Neutrophil (primary cell): ENCODE results near the gene ABLIM2.

Experiments used
- H3K27ac ChIP-seq: fragments of 200-600 bp; sonication (generic); 2 replicates; pipeline ENCODE4 v1.5.1; 2016; ENCODE audit warnings: mild to moderate bottlenecking, moderate library complexity
- H3K27me3 ChIP-seq: fragments of 200-600 bp; sonication (generic); 2 replicates; pipeline ENCODE4 v1.6.0; 2016; ENCODE audit warnings: mild to moderate bottlenecking
- H3K36me3 ChIP-seq: fragments of 200-600 bp; sonication (generic); 2 replicates; pipeline ENCODE4 v1.5.1; 2017
- H3K4me1 ChIP-seq, 2 experiments: fragments of 200-600 bp in 1 of 2; sonication (generic) in 1 of 2; 1 replicate in 1 of 2; 2 replicates in 1 of 2; pipeline versions ENCODE4 v1.5.1 to v1.6.1; 2013 to 2016; ENCODE audit warnings: low read depth in 1 of 2, low read length in 1 of 2, mild to moderate bottlenecking in 1 of 2, moderate library complexity in 1 of 2; ENCODE audit not compliant: control insufficient read depth in 1 of 2, insufficient read depth in 1 of 2
- H3K4me3 ChIP-seq, 2 experiments: fragments of 200-600 bp in 1 of 2; sonication (generic) in 1 of 2; 1 replicate in 1 of 2; 2 replicates in 1 of 2; pipeline ENCODE4 v1.5.1; 2013 to 2016; ENCODE audit warnings: low read depth in 1 of 2, low read length in 1 of 2, mild to moderate bottlenecking in 1 of 2, moderate library complexity in 1 of 2
- H3K9me3 ChIP-seq: fragments of 200-600 bp; sonication (generic); 2 replicates; pipeline ENCODE4 v1.5.1; 2016
- TF ChIP-seq, protein P1 (sequence below): fragments of 200-600 bp; sonication (generic); IDR thresholded peaks from 2 replicates; pipeline ENCODE4 v1.5.1; 2016; ENCODE audit warnings: antibody characterized with exemption

Gene ABLIM2

DNA sequence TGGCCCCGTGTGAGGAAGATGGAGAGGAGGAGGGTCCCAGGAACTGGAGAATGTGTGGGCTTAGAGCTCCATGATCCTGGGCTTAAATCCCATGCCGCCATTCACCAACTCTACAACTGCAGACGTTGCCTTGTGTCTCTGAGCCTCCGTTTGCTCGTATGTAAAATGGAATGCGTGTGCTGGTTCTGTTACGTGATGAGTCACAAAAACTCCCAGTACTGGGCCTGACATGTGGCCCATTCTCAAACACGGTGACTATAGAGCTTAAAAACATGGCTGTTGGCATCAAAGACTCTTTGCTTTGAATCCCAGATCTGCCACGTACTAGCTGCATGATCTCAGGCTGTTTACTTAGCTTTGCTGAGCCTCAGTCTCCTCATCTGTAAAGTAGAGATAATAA is 206.0 kb downstream of the ABLIM2 start:
- Histone ChIP-seq H3K27me3 (peaks cover 36% of the 10 kb centered on the region), H3K9me3 (peaks cover 5% of the 10 kb centered on the region), H3K4me1 (no peaks in the 10 kb centered on the region), H3K36me3 (no peaks in the 10 kb centered on the region), H3K27ac (no peak overlapping the region), H3K4me3 (no peak overlapping the region)
- TF ChIP-seq, protein P1, sequence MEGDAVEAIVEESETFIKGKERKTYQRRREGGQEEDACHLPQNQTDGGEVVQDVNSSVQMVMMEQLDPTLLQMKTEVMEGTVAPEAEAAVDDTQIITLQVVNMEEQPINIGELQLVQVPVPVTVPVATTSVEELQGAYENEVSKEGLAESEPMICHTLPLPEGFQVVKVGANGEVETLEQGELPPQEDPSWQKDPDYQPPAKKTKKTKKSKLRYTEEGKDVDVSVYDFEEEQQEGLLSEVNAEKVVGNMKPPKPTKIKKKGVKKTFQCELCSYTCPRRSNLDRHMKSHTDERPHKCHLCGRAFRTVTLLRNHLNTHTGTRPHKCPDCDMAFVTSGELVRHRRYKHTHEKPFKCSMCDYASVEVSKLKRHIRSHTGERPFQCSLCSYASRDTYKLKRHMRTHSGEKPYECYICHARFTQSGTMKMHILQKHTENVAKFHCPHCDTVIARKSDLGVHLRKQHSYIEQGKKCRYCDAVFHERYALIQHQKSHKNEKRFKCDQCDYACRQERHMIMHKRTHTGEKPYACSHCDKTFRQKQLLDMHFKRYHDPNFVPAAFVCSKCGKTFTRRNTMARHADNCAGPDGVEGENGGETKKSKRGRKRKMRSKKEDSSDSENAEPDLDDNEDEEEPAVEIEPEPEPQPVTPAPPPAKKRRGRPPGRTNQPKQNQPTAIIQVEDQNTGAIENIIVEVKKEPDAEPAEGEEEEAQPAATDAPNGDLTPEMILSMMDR: no peak

DNA sequence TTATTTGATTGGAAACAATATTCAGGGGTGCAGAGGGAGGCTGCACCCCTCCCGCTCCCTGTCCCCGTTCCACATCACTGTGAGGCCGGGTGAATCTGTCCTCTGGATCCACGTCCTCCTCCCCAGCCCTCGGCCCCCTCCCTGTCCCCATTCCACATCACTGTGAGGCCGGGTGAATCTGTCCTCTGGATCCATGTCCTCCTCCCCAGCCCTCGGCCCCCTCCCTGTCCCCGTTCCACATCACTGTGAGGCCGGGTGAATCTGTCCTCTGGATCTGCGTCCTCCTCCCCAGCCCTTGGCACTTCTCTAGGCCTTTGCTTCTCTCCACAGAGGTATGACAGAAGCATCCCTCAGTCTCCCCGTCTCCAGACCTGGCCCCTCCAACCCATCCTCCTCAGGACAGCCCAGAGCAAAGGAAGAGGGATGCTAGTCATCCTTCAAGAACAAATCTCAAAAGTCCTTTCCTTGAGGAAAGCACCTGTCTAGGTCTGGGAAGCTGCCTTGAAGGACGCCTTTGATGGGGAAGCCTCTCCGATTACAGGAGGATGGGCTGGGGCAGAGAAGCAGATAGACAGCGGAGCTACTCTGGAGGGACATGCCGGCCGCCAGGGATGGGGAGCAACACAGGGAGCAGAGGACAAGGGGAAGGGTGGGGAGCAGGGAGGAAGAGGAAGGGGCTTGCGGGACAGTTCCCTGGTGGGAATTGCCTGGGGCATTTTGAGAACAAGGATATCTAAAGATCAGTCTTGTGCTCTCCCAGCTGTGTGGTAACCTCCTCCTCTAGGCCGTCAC is 208.1 kb downstream of the ABLIM2 start:
- Histone ChIP-seq H3K4me3 (no peak overlapping the region), H3K27ac (no peak overlapping the region), H3K4me1 (no peaks in the 10 kb centered on the region), H3K36me3 (no peaks in the 10 kb centered on the region), H3K27me3 (peaks cover 25% of the 10 kb centered on the region), H3K9me3 (peaks cover 5% of the 10 kb centered on the region)
- TF ChIP-seq, protein P1: no peak

DNA sequence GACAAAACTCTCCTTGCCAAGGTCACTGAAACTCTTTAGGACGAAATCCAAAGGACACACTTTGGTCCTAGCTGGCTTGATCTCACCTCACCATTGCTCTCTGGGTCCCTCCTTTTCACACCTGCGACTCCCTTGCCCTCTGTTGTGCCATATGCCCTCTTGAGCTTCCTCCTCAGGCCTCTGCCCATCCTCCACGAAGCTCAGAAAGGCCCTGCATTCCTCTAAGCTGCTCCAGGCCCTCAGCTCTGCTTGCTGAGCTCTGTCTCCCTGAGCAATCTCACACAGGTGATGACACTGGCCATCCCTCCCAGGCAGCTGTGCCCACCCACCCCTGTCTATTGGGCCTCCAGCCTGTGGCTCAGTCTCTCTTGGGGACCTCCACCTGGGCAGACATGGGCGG is 208.9 kb downstream of the ABLIM2 start:
- H3K4me3 ChIP-seq: no peak overlapping the region
- H3K27me3 ChIP-seq: peaks cover 30% of the 10 kb centered on the region
- no peak overlapping the region for H3K27ac ChIP-seq
- no peaks in the 10 kb centered on the region for H3K36me3 ChIP-seq
- no peaks in the 10 kb centered on the region for H3K4me1 ChIP-seq
- peaks cover 5% of the 10 kb centered on the region for H3K9me3 ChIP-seq
- TF ChIP-seq, protein P1: no peak

DNA sequence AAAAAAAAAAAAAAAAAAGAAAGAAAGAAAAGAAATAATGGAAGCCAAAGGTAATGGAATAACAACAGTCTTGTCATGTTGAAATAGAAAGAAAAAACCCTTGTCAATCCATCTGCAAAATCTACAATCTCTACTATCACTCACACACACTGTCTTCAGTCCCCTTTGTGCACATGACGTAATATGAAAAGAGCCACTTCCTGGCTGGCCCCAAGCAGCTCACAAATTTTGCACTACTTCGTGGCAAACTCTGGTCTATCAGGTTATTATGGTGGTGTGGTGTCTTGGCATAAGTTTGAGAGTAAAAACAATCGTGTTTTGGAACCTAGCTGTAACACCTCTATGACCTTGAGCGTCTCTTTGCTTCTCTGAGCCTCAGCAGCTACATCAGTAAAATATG is 210.7 kb downstream of the ABLIM2 start:
- Histone ChIP-seq H3K4me1 (no peaks in the 10 kb centered on the region), H3K27me3 (peaks cover 35% of the 10 kb centered on the region), H3K27ac (no peak overlapping the region), H3K36me3 (no peaks in the 10 kb centered on the region), H3K4me3 (no peak overlapping the region), H3K9me3 (no peaks in the 10 kb centered on the region)
- TF ChIP-seq, protein P1: no peak

DNA sequence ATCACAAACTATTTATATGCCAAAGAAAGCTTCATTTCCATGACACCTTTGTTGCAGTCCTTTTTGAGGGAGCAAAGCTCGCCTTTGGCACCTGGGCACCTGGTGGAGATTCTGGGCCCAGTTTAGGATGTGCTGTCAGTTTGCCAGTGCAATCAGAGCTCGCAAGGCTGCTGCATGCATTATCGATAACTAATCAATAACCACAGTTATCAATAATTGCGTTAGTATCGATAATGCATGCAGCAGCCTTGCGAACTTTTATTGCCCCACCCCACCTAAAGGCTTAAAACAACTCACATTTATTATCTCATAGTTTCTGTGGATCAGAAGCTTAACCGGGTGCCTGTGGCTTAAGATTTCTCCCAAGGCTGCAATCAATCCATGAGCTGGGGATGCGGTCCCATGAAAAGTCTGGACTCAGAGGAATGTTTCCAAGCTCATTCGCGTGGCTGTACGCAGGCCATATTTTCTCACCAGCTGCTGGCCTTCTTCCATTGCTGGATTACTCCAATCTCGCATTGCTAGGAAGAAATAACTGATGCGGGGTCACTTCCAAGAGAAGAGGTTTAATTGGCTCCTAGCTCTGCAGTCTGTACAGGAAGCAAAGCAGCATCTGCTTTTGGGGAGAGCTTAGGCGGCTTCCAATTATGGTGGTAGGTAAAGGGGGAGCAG is 212.8 kb downstream of the ABLIM2 start:
- H3K4me1 ChIP-seq: no peaks in the 10 kb centered on the region
- peaks cover 54% of the 10 kb centered on the region for H3K27me3 ChIP-seq
- no peak overlapping the region for H3K4me3 ChIP-seq
- no peaks in the 10 kb centered on the region for H3K36me3 ChIP-seq
- H3K27ac ChIP-seq: no peak overlapping the region
- TF ChIP-seq, protein P1: no peak
- H3K9me3 ChIP-seq: no peaks in the 10 kb centered on the region
